ENCODE data around the gene MRRF.

Gene MRRF

GRCh38 chr9:122228568-122229484, 35.9 kb upstream of the MRRF start, which contains the start of gene LHX6:
Gene LHX6, minus strand, starts transcription at chr9:122228957. Its CDS starts 217 bp downstream, at chr9:122228740.
- peak; percentile 23 for DNase-seq (ENCODE audit: low read depth)

GRCh38 chr9:122229485-122229837, 35.2 kb upstream of the MRRF start:
- DNase-seq (ENCODE audit: low read depth), result no peak

- no peak for DNase-seq (ENCODE audit: low read depth)
Measured at GRCh38 chr9:122232796-122233306, 31.8 kb upstream of the MRRF start.

GRCh38 chr9:122234022-122234748, 30.5 kb upstream of the MRRF start:
- DNase-seq (ENCODE audit: low read depth), result no peak

DNA sequence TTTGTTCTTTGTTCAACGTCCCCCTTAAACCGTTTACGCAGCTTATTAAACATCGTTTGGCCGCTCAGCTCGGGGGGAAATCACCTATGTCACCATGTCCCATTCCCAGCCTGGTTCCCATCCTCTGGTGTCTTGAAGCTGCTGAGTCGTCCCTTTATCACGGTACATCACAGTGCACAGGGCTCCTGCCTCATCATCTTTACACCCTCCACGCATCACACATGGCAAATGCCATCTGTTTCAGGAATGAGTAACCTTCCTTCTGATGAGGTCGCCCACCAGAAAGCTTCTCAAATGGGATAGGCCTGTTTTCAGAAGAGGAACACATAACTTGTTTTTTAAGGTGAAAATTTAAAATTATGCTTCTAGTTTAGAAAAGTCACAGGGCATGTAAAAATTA, 28.0 kb upstream of the MRRF start:
- DNase-seq (ENCODE audit: low read depth), result no peak

- DNase-seq (ENCODE audit: low read depth), result no peak
Measured at GRCh38 chr9:122239722-122240121, 25.0 kb upstream of the MRRF start.

- DNase-seq (ENCODE audit: low read depth), result no peak
Measured at GRCh38 chr9:122244349-122244748, 20.3 kb upstream of the MRRF start.

DNA sequence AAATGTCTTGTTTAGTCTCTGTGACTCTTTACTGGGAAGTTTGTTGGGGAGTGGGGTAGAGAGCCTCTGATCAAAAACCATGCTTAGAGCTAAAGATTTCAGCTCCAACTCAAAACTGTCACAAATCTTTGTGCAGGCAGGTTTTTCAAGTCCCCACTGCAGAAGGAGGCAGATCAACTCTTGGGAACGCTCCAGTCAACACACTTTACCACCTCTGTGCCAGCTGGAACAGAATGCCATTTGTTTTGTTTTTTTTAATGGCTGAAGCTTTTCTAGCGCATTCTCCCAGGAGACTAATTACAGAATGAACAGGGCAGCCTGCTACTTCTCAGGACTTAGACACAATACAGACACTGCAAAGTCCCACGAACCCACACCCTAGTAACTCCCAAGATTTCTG, 18.0 kb upstream of the MRRF start:
- DNase-seq (ENCODE audit: low read depth), result no peak

DNA sequence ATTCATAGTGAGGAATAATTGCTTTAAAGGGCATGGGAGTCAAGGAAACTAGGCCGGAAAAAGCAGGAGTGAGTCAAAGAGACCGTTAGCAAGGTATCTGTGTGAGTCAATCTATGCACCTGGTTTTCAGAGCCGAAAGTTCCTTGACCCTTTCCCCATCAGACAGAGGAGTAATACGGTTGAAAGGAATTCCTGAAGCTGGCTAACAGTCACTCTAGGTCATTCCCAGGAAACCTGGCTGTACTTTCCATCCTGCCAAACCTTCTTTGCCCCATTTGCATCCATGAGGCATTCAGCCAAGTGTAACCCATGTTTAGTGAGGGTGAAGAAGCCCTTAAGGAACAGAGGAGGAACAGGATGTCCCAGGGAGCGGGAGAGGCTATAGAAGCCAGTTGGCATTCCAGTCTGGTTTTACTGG, 16.2 kb upstream of the MRRF start:
- no peak for DNase-seq (ENCODE audit: low read depth)

- no peak for DNase-seq (ENCODE audit: low read depth)
Measured at GRCh38 chr9:122251351-122251750, 13.3 kb upstream of the MRRF start.

DNA sequence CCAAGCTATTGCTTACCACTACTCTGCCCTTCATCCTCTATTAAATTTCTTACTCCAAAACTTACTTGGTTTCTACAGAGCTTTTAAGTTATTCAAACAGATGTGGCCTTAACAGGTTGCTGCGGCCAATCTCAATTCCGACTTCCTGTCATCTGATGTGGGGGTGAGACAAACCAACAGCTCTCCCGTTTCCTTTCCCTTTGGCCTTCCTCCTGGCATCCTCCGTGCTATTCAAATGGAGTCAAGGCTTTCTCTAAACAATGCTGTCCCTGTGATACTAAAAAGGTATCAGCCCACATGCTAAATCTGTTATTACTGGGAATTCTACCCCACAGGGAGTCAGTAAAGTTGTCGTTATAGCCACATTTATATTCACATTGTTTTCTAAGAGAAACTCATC, 11.9 kb upstream of the MRRF start:
- DNase-seq (ENCODE audit: low read depth), result no peak

GRCh38 chr9:122254761-122255160, 9.9 kb upstream of the MRRF start:
- DNase-seq (ENCODE audit: low read depth), result no peak

GRCh38 chr9:122256206-122256605, 8.5 kb upstream of the MRRF start:
- no peak for DNase-seq (ENCODE audit: low read depth)

- no peak for DNase-seq (ENCODE audit: low read depth)
Measured at GRCh38 chr9:122258886-122259415, 5.7 kb upstream of the MRRF start.

GRCh38 chr9:122261469-122261881, 3.2 kb upstream of the MRRF start:
- DNase-seq (ENCODE audit: low read depth), result peak; percentile 82

- no peak for DNase-seq (ENCODE audit: low read depth)
Measured at GRCh38 chr9:122262073-122262472, 2.6 kb upstream of the MRRF start.

- peak; percentile 29 for DNase-seq (ENCODE audit: low read depth)
Measured at GRCh38 chr9:122263699-122264349, 858 bp upstream of the MRRF start.

- peak; percentile 11 for DNase-seq (ENCODE audit: low read depth)
Measured at GRCh38 chr9:122265149-122265915, 650 bp downstream of the MRRF start.

DNA sequence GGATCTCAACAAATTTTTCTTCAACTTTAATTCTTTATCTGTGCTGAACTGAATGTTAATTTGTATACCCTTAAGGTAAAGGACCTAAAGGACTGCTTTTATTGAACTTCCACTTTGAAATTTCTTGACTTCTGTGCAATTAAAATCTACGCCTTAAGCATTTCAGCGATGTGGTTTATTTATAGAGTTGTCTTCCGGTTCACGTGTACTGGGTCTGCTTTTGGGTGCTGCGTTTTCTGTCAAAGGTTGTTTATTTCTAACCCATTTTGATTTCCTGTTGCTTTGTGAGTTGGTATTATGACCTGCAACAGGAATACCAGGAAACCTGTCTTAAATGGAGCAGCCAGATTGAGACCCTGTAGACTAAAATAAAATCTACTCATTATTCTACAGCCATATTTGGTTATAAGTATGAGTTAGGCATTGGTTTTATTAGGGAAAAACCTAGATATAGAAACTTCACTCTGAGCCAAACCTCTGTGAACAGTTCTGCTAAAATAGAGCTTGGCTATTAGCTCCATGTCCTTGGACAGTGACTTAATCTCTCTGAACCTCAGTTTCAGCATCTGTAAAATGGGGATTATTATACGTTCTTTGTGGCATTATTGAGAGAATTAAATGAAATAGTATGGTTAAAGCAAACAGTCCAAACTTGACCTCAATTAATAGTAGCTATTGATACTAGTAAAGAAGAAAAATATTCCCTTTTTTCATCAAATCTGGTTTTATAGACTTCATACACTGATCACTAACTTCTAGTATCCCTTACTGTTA, 3.5 kb downstream of the MRRF start:
- DNase-seq (ENCODE audit: low read depth), result no peak

GRCh38 chr9:122274055-122274454, 9.4 kb downstream of the MRRF start:
- no peak for DNase-seq (ENCODE audit: low read depth)

- peak; percentile 21 for DNase-seq (ENCODE audit: low read depth)
Measured at GRCh38 chr9:122276096-122276495, 11.4 kb downstream of the MRRF start.
